GM18951 (cell line): ENCODE results near the gene POLR2H.

Experiments used
- POLR2A ChIP-seq: IDR thresholded peaks from 4 replicates; pipeline ENCODE4 v1.6.1; 2011; ENCODE audit warnings: mild to moderate bottlenecking; ENCODE audit not compliant: insufficient read length, insufficient read depth; ENCODE audit errors: extremely low read depth
- in situ Hi-C: fragments of 300-500 bp; cut with MboI; formaldehyde crosslinking; loops from one replicate; pipeline ENCODE4 v1.12.0; 2022; ENCODE audit warnings: low sequenced_read_pairs, mixed read lengths, inconsistent platforms; ENCODE audit not compliant: unreplicated experiment

Gene POLR2H

DNA sequence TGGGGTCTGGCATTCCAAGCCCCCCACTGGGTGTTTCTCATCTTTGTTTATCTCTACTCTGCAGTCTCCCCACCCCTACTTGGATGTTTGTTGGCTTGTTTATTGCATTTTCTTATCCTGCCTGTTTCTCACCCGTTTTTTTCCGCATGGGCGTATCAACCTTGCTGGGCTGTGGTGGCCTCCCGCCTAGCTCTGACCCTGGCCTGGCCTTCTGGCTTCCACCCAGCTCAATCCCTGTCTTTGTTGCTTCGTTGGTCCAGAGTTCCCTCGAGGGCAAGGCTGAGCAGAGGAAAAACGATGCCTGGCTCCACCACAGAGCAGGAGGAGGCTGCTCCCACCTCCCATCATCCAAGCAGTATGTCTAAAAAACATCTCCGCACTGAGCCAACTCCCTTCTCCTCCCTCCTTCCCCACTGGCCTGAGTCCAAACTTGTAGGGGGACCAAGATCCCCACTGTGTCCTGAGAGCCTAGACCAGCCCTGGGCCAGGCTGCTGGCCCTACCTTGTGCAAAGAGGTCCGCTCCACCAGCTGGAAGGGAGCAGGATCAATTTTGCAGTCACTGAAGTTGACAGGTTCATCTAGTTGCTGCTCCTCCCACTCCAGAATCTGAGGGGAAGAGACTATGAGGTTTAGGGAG is 9.9 kb upstream of the POLR2H start:
- in situ Hi-C loops, result loop anchor here (25.0 kb wide), 1 partner anchor 186 kb away; no protein-coding TSS in a partner anchor

DNA sequence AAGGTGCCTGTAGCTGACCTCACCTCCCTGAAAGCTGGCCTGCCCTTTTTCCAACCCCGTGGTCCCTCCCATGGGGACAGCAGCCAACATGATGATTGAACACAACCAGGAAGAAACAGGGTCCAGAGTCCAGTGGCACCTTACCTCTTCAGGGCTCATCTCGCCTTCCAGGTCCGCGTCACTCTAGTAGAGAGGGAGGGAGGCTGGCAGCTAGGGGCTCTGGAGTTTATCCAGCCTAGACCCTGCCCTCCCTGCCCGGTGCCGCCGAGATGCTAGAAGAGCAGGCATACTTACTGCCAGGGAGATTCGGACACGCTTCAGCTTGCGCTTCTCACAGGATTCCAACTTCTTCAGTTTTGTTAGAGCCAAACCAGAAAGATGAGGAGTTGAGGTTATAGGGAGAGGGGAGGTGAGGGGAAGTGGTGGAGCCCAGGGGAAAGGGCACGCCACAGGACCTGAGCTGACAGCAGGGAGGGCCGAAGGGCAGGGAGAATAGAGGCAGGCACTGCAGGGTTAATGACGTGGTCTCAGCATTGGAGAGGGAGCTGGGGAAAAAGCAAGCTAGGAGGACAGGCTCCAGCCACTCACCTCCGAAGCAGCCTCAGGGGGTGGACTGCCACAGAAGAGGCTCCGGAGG is 9.2 kb upstream of the POLR2H start:
- TF ChIP-seq POLR2A, result no peak
- in situ Hi-C loops, result loop anchor here (25.0 kb wide), 1 partner anchor 185 kb away; no protein-coding TSS in a partner anchor

More for the DNA sequence above, 9.9 kb upstream of the POLR2H start:
- TF ChIP-seq POLR2A, result no peak

DNA sequence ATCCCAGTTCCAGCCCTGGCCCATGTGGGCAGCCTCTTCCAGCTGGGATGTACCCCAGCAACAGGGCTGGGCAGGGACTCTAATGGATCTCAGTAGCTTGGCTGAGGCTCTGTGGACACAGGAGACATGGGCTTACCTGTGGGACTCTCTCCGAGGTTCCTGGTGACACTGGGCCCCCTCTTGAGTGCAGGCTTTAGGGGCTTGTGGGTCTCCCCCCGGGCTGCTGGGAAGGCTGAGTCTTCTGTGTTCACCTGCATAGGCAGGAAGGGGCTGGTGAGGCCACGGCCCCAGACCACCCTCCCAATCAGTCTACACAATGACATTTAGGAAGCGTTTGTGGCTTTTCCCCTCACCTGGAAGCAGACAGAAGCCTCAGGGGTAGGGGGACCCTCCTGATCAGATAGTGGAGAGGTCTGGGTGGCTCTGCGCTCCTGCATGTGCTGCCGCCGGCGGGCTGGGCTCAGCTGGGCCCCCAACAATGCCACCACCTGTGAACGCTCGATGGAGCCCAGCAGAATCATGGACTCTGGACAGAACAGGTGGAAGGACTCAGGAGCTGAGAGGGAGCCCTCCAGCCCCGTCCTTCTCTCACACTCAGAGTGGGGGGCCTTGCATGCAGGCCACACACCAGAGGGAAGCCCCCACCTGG is 8.5 kb upstream of the POLR2H start:
- in situ Hi-C loops, result loop anchor here (25.0 kb wide), 1 partner anchor 184 kb away; no protein-coding TSS in a partner anchor
- no peak for TF ChIP-seq POLR2A

DNA sequence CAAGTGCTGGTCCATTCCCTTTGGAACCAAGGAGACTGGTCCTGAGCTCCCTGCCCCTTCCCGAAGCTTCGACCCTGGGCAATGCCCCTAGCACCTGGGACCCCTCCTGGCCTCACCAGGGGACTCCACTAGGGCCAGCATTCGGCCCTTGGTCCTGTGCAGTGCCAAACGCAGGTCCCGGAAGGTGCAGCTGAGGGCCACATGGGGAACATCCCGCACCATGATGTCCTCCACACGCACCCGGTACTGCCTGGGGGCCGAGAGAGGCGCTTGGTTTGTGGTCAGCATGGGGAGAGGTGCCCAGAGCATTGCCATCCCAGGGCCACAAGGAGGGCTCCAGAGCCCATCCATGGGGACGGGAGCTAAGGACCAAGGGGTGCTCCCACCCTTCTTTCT is 8.0 kb upstream of the POLR2H start:
- TF ChIP-seq POLR2A, result no peak
- in situ Hi-C loops, result loop anchor here (25.0 kb wide), 1 partner anchor 184 kb away; no protein-coding TSS in a partner anchor

DNA sequence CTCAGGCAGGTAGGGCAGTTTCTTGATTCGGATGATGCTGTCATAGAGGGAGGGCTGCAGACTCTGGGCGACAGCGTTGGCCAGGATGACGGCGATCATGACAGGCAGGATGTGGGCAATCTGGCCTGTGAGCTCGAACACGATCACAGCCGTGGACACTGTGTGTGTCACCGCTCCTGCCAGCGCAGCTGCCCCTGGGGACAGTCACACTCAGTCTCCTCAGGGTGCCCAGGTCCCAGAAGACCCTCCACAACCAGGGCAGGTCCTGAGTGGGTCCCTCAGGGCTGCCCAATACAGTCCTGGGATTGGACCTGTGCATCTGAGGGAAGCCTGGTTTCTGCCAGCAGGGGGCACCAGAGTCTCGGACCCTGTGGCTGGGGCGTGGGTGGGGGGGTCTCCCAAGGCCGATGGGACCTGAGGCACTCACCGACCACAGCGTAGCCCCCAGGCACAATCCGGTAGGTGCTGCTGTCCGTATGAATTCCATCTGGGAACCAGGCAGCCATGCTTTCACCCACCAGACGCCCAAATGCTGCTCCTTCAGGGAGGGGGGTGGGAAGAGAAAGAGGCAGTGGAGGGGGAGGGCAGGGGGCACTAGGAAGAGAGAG is 7.3 kb upstream of the POLR2H start:
- in situ Hi-C loops, result loop anchor here (25.0 kb wide), 1 partner anchor 183 kb away; no protein-coding TSS in a partner anchor
- TF ChIP-seq POLR2A, result no peak

DNA sequence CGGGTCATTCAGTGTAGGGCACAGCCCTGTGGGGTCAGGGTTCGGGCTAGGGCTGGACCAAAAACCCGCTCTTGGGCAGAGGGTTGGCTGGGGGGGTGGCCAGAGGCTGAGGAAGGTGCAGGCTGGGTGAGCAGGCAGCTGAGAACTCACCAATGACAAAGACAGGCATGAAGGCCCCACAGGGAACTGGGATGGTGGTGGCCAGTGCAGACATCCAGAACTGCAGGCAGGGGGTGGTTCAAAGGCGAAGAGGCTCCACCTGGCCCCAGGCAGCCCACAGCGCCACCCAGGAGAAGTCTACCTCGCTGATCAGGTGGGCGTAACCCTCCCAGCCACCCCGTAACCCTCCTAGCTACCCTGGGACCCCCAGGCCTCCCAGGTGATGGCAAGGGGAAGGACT is 6.8 kb upstream of the POLR2H start:
- TF ChIP-seq POLR2A, result no peak
- in situ Hi-C loops, result loop anchor here (25.0 kb wide), 1 partner anchor 183 kb away; no protein-coding TSS in a partner anchor

DNA sequence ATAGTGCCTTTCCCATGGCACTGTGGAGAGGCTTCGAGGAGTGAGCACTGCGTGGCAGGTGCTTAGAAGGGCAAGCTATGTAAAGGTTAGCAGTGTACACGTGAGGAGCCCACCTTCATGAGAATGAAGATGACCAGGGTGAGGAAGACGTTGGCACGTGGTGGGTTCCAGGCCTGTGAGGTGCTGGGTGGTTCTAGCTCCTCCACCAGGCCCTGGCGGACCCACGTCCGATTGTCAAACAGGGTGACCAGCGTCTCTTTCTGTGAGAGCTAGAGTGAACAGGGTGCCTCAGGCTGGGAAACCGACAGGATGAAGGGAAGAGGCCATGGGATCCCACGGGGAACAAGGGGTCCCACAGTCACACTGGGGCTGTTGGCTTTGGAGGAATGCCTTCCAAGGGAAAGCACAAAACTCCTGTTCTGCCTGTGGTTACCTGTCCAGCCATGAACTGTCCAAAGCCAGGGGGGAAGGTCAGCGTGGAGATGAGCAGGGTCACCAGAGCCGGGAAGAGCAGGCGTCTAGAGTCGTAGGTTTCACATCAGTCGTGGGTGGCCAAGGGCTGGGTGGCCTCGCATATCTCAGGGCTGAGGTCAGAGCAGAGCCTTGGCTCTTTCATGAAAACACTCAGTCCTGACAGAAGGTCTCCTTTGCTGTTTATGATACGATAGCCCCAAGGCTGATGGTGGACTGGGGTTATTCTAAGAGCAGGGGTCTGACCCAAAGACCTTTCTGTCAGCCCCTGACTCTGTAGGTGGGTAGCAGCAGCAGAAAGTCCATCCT is 6.1 kb upstream of the POLR2H start:
- in situ Hi-C loops, result loop anchor here (25.0 kb wide), 1 partner anchor 182 kb away; no protein-coding TSS in a partner anchor
- TF ChIP-seq POLR2A, result no peak

DNA sequence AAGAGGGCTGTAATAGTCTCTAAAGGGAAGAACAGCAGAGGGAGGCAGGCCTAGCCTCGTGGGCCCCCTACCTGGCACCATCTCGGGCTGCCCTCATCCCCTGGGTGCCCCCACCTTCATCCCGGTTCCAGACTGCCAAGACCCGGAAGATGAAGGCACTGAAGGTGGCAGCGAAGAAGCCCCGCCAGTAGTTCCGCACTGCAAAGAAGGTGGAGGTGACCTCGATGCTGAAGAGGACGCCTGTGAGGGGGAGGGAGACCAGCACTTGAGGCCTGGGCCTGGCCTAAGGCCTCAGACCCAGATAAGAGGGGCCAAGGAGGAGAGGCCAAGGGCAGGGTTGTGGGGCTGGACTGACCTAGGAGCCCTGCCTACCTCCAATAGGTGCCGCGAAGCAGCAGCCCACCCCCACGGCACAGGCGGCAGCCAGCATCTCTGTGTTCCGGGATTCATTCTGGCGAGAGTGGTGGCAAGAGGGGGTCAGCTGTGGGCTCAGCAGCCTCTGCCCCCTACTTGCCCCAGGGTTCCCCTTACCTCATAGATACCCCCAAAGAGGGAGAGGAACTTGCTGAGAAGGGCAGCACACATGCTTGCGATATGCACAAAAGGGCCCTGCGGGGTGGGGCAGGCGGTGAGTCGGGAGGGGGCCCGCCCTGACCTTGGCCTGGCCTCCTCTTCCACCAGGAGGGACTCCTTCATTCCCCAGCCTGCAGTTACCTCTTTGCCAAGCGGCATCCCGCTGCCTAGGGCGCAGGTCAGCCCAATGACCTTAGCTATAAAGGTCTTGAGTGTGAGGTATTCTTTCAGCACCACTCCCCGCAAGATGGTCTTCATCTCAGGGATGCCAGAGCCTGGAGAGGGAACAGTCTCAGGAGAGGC is 4.0 kb upstream of the POLR2H start:
- no peak for TF ChIP-seq POLR2A
- in situ Hi-C loops, result loop anchor here (25.0 kb wide), 1 partner anchor 180 kb away; no protein-coding TSS in a partner anchor

DNA sequence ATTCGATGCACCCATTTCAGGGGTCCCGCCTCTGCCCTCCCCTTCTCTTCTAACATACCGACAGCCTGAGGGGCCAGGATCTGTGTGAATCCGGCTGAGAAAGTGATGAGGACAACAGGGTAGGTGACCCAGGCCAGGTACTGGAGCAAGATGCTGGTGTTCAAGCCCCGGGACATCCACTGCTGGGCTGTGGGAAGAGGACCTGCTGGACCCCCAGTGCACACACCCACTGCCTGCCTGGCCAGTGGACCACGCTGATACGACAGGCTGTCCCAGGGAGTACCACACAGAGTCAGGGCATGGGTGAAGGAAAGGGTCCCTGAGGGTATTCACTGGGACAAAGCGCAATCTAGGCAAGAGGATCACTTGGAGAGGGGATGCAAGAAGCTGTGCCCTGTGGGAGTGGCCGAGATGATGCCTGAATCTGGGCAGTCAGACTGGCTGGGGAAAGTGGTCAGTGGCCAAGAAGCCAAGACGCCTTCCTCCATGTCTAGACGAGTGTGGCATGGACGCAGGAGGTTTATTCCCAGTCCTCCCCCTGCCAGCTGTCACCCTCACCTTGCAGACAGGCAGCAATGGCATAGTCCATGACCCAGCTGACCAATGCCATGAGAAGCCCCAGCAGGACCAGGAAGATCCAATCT is 3.3 kb upstream of the POLR2H start:
- in situ Hi-C loops, result loop anchor here (25.0 kb wide), 1 partner anchor 179 kb away; no protein-coding TSS in a partner anchor
- no peak for TF ChIP-seq POLR2A

DNA sequence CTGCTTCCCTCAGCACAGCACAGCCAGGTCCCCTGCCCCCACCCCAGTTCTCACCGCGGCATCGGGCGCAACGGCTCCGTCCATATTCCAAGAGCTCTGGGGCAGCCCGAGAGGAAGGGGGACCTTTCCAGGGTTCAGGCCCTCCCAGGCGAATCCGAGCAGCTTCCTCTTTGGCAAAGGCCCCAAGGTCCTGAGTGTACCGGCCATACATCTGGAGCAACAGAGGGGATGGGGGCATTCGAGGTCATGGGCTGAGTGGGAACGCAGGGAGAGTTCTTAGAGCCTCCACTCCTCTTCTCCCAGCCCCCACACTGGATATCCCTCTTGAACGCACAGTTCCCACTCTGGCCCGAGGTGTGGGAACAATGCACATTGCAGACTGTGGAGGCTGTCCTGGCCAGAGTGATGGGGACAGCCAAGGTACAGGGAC is 2.6 kb upstream of the POLR2H start:
- TF ChIP-seq POLR2A, result no peak
- in situ Hi-C loops, result loop anchor here (25.0 kb wide), 1 partner anchor 178 kb away; no protein-coding TSS in a partner anchor

DNA sequence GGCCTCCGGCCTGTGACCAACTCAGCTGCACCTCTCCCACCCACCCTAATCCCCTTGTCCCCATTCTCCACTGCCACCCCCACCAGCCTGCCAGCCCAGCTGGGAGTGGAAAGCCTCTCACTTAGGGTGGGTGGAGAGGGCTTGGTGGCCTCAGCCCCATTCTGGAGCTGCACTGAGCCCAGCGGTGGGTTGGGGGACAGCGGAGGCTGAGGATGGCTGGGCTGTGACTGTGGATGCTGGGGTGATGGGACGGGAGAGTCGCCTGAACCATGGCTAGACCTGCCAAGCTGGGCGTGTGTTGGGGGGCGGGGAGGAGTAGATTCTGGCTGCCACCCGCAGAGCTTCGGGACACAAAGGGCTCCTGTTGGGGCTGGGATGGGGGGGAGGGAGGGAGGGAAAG is 1.9 kb upstream of the POLR2H start:
- in situ Hi-C loops, result loop anchor here (25.0 kb wide), 1 partner anchor 178 kb away; no protein-coding TSS in a partner anchor

More for the DNA sequence above, 1.9 kb upstream of the POLR2H start:
- no peak for TF ChIP-seq POLR2A
